Liver (tissue), 9 donors: Measurements from ENCODE around the gene STX12. TPM values are rescaled to one million over a fixed set of nuclear protein-coding genes. Genes with fewer than 3 reads are reported as not detected.

ENCODE experiments used
- DNase-seq: peaks from one replicate; pipeline ENCODE4 v3.0.0-alpha.2; 2017; ENCODE audit warnings: low spot score
- H3K27ac ChIP-seq, 2 donors: one replicate each; pipeline ENCODE4 v1.7.0; 2013; ENCODE audit warnings: inconsistent platforms in 2 of 2, low read length in 2 of 2, control low read depth in 1 of 2, low read depth in 1 of 2, mild to moderate bottlenecking in 1 of 2
- H3K27me3 ChIP-seq, 4 donors: one replicate each; pipeline versions ENCODE4 v1.6.1 to v1.7.0; 2013; ENCODE audit warnings: low read length in 3 of 4, inconsistent platforms in 1 of 4, mild to moderate bottlenecking in 1 of 4, moderate library complexity in 1 of 4; ENCODE audit not compliant: control insufficient read depth in 4 of 4, insufficient read depth in 4 of 4
- H3K36me3 ChIP-seq, 4 donors: one replicate each; pipeline versions ENCODE4 v1.6.1 to v1.7.0; 2013; ENCODE audit warnings: low read length in 3 of 4, mild to moderate bottlenecking in 3 of 4, low read depth in 1 of 4, moderate library complexity in 1 of 4; ENCODE audit not compliant: control insufficient read depth in 4 of 4, insufficient read depth in 3 of 4
- H3K4me1 ChIP-seq, 4 donors: one replicate each; pipeline versions ENCODE4 v1.6.1 to v1.7.0; 2013; ENCODE audit warnings: low read length in 3 of 4, mild to moderate bottlenecking in 3 of 4, moderate library complexity in 1 of 4; ENCODE audit not compliant: control insufficient read depth in 4 of 4, insufficient read depth in 4 of 4
- H3K4me3 ChIP-seq, 3 donors: one replicate each; pipeline versions ENCODE4 v1.6.1 to v1.7.0; 2013; ENCODE audit warnings: low read length in 3 of 3, control low read depth in 1 of 3, low read depth in 1 of 3, mild to moderate bottlenecking in 1 of 3
- H3K9ac ChIP-seq, 2 donors: one replicate each; pipeline ENCODE4 v1.7.0; 2013; ENCODE audit warnings: low read length in 2 of 2, mild to moderate bottlenecking in 2 of 2, moderate library complexity in 2 of 2, control low read depth in 1 of 2, low read depth in 1 of 2
- H3K9me3 ChIP-seq, 4 donors: one replicate each; pipeline versions ENCODE4 v1.6.1 to v1.7.0; 2013; ENCODE audit warnings: low read length in 3 of 4; ENCODE audit not compliant: control insufficient read depth in 4 of 4
- CTCF ChIP-seq: fragments of 150-350 bp; IDR thresholded peaks from 2 replicates; pipeline ENCODE4 v1.5.1; 2017; ENCODE audit warnings: improper control_type of control experiment, low read depth, low read length; ENCODE audit not compliant: missing input control
- EGR1 ChIP-seq, 2 donors: IDR thresholded peaks; 2 replicates each; pipeline ENCODE4 v1.6.1; 2016 to 2018; ENCODE audit warnings: antibody characterized with exemption in 2 of 2, low read depth in 2 of 2
- FOXA2 ChIP-seq: IDR thresholded peaks from 2 replicates; pipeline ENCODE4 v1.6.1; 2016; ENCODE audit warnings: antibody characterized with exemption
- HNF4A ChIP-seq, 2 donors: conservative IDR thresholded peaks; 2 replicates each; pipeline ENCODE4 v1.6.1; 2016; ENCODE audit warnings: antibody characterized with exemption in 2 of 2, mild to moderate bottlenecking in 2 of 2
- HNF4G ChIP-seq: IDR thresholded peaks from 2 replicates; pipeline ENCODE4 v1.6.1; 2016; ENCODE audit warnings: antibody characterized with exemption
- JUND ChIP-seq, 2 donors: IDR thresholded peaks; 2 replicates each; pipeline ENCODE4 v1.6.1; 2016; ENCODE audit warnings: antibody characterized with exemption in 2 of 2
- NR2F2 ChIP-seq: IDR thresholded peaks from 2 replicates; pipeline ENCODE4 v1.6.1; 2016; ENCODE audit warnings: antibody characterized with exemption
- RAD21 ChIP-seq, 2 donors: IDR thresholded peaks; 2 replicates each; pipeline ENCODE4 v1.6.1; 2016; ENCODE audit warnings: antibody characterized with exemption in 2 of 2, mild to moderate bottlenecking in 2 of 2
- RXRA ChIP-seq, 2 donors: IDR thresholded peaks; 2 replicates each; pipeline ENCODE4 v1.6.1; 2017 to 2018; ENCODE audit warnings: antibody characterized with exemption in 2 of 2, mild to moderate bottlenecking in 1 of 2
- SP1 ChIP-seq: IDR thresholded peaks from 2 replicates; pipeline ENCODE4 v1.6.1; 2018; ENCODE audit warnings: antibody characterized with exemption, mild to moderate bottlenecking
- TAF1 ChIP-seq: conservative IDR thresholded peaks from 2 replicates; pipeline ENCODE4 v1.6.1; 2016; ENCODE audit warnings: antibody characterized with exemption, mild to moderate bottlenecking
- whole genome bisulfite sequencing: extraction: QIAGEN DNeasy Blood & Tissue Kit; methylation state at CpG from one replicate; pipeline ENCODE4 v1.1.7; 2013; 5-methylcytosine and 5-hydroxymethylcytosine counted together
- polyA plus RNA-seq, 2 donors: library from polyadenylated mRNA; stranded (reverse) in 1 of 2; unstranded in 1 of 2; fragments of 200-250 nt in 1 of 2; fragments of >200 nt in 1 of 2; fragmentation: Nextera tagmentation in 1 of 2; extraction: Ambion mirVana in 1 of 2; gene quantifications; one replicate each; pipeline versions ENCODE4 v1.2.1 to v1.2.3, GENCODE V29; 2013 to 2015
- total RNA-seq, 2 donors: library from RNA; depleted of rRNA; stranded (reverse); fragments of >200 nt; gene quantifications; one replicate each; pipeline ENCODE4 v1.2.3, GENCODE V29; 2014
- TF ChIP-seq, protein P1 (sequence below): IDR thresholded peaks from 2 replicates; pipeline ENCODE4 v1.6.1; 2016; ENCODE audit warnings: antibody characterized with exemption
- TF ChIP-seq, protein P2 (sequence below): IDR thresholded peaks from 2 replicates; pipeline ENCODE4 v1.6.1; 2016; ENCODE audit warnings: antibody characterized with exemption
- TF ChIP-seq, protein P3 (sequence below): IDR thresholded peaks from 2 replicates; pipeline ENCODE4 v1.6.1; 2016; ENCODE audit warnings: antibody characterized with exemption
- donor health status: healthy.
- donor health status: healthy.
- donor health status: healthy.
- donor health status: healthy.
- donor health status: healthy.

The STX12 gene
- total and polyA plus RNA-seq, 4 donors = 10.0 to 23.3 (median 13.7) TPM

DNA sequence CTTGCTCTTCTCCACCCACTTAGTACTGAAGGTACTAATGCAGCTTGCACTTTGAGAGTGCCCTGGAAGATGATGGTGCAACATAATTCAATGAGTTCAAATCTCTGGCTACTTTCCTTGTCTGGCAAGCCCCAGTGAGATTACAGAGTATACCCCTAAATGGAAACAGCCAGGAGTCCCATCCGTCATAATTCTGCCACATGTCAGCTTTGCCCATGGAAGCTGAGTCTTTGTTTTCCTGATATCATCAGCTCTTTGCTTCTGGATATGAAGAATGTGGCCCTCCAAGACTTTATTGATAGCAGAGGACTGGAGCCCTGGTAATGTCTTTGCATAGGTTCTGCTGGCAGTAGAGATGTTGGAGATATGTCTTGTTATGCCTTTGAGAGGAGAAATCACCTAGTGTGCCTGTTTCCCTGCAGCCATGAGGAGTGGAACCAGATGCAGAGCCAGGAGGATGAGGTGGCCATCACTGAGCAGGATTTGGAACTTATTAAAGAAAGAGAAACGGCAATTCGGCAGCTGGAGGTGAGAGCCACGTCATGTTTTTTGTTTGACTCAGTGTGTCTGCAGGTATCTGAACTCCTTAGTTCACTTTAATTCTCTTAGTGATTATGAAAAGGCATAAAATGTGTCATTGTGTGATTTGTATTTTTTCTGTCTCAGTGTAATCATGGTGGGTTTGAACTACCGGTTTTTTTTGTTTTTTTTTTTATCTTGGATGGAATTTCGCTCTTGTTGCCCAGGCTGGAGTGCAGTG is 38.9 kb downstream of the STX12 start:
- TF ChIP-seq HNF4A (conservative IDR thresholded peaks at IDR 0.05) = no peak
- TF ChIP-seq RXRA (IDR thresholded peaks at IDR 0.05) = no peak
- TF ChIP-seq FOXA2 = no peak
- TF ChIP-seq TAF1 = no peak
- TF ChIP-seq JUND (IDR thresholded peaks at IDR 0.05) = no peak
- TF ChIP-seq, protein P1, sequence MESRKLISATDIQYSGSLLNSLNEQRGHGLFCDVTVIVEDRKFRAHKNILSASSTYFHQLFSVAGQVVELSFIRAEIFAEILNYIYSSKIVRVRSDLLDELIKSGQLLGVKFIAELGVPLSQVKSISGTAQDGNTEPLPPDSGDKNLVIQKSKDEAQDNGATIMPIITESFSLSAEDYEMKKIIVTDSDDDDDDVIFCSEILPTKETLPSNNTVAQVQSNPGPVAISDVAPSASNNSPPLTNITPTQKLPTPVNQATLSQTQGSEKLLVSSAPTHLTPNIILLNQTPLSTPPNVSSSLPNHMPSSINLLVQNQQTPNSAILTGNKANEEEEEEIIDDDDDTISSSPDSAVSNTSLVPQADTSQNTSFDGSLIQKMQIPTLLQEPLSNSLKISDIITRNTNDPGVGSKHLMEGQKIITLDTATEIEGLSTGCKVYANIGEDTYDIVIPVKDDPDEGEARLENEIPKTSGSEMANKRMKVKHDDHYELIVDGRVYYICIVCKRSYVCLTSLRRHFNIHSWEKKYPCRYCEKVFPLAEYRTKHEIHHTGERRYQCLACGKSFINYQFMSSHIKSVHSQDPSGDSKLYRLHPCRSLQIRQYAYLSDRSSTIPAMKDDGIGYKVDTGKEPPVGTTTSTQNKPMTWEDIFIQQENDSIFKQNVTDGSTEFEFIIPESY = no peak
- TF ChIP-seq RAD21 (IDR thresholded peaks at IDR 0.05) = no peak
- TF ChIP-seq NR2F2 = no peak
- TF ChIP-seq, protein P2, sequence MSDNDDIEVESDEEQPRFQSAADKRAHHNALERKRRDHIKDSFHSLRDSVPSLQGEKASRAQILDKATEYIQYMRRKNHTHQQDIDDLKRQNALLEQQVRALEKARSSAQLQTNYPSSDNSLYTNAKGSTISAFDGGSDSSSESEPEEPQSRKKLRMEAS = no peak
- TF ChIP-seq CTCF = no peak
- TF ChIP-seq, protein P3, sequence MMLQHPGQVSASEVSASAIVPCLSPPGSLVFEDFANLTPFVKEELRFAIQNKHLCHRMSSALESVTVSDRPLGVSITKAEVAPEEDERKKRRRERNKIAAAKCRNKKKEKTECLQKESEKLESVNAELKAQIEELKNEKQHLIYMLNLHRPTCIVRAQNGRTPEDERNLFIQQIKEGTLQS = no peak
- TF ChIP-seq HNF4G = no peak
- H3K27me3 ChIP-seq = no peaks in the 10 kb centered on the region
- H3K4me3 ChIP-seq = no peak overlapping the region
- H3K9me3 ChIP-seq = no peaks in the 10 kb centered on the region
- no peak overlapping the region for H3K9ac ChIP-seq
- 95% methylated on average over 6 of the region's 6 CpGs for WGBS
- H3K36me3 ChIP-seq = peaks cover 5 to 20% (median 8%) of the 10 kb centered on the region in 4 donors
- no peak overlapping the region for H3K27ac ChIP-seq
- peaks cover 0 to under 1% (median 0%) of the 10 kb centered on the region in 4 donors for H3K4me1 ChIP-seq
- DNase-seq = no peak

DNA sequence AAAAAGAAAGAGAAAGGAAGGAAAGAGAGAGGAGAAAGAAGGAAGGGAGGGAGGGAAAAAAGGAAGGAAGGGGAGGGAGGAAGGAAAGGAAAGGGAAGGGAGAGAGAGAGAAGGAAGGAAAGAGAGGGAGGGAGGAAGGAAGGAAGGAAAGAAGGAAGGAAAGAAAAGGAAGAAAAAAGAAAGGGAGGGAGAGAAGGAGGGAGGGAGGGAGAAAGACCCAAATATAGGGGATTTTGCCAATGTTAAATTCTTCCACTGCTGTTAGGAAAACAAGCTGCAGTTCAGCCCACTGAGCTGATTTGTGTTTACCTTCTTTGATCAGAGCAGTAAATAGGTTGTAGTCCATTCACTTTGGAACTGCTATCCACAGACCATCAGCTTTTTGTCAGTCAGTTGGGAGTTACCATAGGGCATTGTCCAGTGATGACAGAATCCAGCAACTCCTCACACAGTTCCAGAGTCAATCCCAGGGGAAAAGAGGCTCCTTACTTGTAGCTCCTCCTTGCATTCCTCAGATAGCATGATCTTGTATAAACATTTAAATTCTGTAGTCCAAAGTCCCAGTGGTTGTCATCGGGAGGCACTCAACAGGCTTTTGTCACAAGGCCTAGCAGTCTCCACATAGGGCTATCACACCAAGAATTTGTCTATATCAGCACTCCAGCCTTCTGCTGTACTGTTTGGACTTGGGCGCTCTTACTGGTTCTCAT is 44.1 kb downstream of the STX12 start:
- H3K4me3 ChIP-seq = no peak overlapping the region
- no peak overlapping the region for H3K9ac ChIP-seq
- TF ChIP-seq EGR1 (IDR thresholded peaks at IDR 0.05; ENCODE audit: low read depth in 2 of 2) = no peak
- TF ChIP-seq RXRA (IDR thresholded peaks at IDR 0.05) = peak in 1 of 2 donors; percentile 35
- TF ChIP-seq HNF4A (conservative IDR thresholded peaks at IDR 0.05) = peak in 1 of 2 donors; percentile 73
- peak; percentile 63 for TF ChIP-seq SP1
- H3K27me3 ChIP-seq = no peaks in the 10 kb centered on the region
- no peaks in the 10 kb centered on the region for H3K9me3 ChIP-seq
- H3K36me3 ChIP-seq = peaks cover 10 to 39% (median 22%) of the 10 kb centered on the region in 4 donors
- peaks cover 0 to 7% (median 2%) of the 10 kb centered on the region in 4 donors for H3K4me1 ChIP-seq
- no peak for DNase-seq
- no peak overlapping the region for H3K27ac ChIP-seq
- 54% methylated on average over 2 of the region's 2 CpGs for WGBS
